GM18861 (cell line): ENCODE data around the gene SPRN.
"Not testable (repeated sequence)": the region's sequence is repeated elsewhere in the genome, so short reads cannot be mapped to it uniquely, and the experiment has no call there.

ENCODE experiments used
- ATAC-seq: cut with Tn5 transposase; IDR thresholded peaks from one replicate; pipeline ENCODE4 v1.9.1; 2021; ENCODE audit not compliant: unreplicated experiment

SPRN gene

GRCh38 chr10:133440633-133441285 is 16.3 kb upstream of the SPRN start:
- no peak for ATAC-seq

GRCh38 chr10:133439517-133440461 is 15.4 kb upstream of the SPRN start:
- no peak for ATAC-seq

- no peak for ATAC-seq
These were observed 14.4 kb upstream of the SPRN start for GRCh38 chr10:133438711-133439273.

- not testable (repeated sequence) for ATAC-seq
These were observed 8.4 kb upstream of the SPRN start for GRCh38 chr10:133432789-133433188.

GRCh38 chr10:133431888-133432613 is 7.6 kb upstream of the SPRN start:
- ATAC-seq: not testable (repeated sequence)

- not testable (repeated sequence) for ATAC-seq
These were observed 5.1 kb upstream of the SPRN start for GRCh38 chr10:133429571-133429970.

- ATAC-seq: not testable (repeated sequence)
These were observed 323 bp downstream of the SPRN start for GRCh38 chr10:133424102-133424501.

GRCh38 chr10:133422807-133423771 is 1.3 kb downstream of the SPRN start:
- no peak for ATAC-seq

- no peak for ATAC-seq
These were observed 2.1 kb downstream of the SPRN start for GRCh38 chr10:133422223-133422806.

- ATAC-seq: no peak
These were observed 2.8 kb downstream of the SPRN start for GRCh38 chr10:133421336-133422222.

GRCh38 chr10:133420579-133420978 is 3.8 kb downstream of the SPRN start:
- no peak for ATAC-seq

GRCh38 chr10:133420028-133420427 is 4.4 kb downstream of the SPRN start:
- ATAC-seq: no peak

- ATAC-seq: no peak
These were observed 5.0 kb downstream of the SPRN start for GRCh38 chr10:133419211-133419950.

GRCh38 chr10:133418289-133418993 is 6.0 kb downstream of the SPRN start:
- no peak for ATAC-seq

- ATAC-seq: no peak
These were observed 8.7 kb downstream of the SPRN start for GRCh38 chr10:133415752-133416151.

- not testable (repeated sequence) for ATAC-seq
These were observed 10.0 kb downstream of the SPRN start for GRCh38 chr10:133414401-133414800.

- no peak for ATAC-seq
These were observed 12.1 kb downstream of the SPRN start for GRCh38 chr10:133412381-133412711.
